BLaER1 treated with 17β-estradiol and CSF1 and Interleukin-3, amounts not matched to agents 10 nM and 100 nM (cell line): Measurements from ENCODE around the gene CLEC2L.

Experiments used
- H3K27ac ChIP-seq, 11 experiments: shearing (Covaris generic); formaldehyde crosslinking; 2 replicates each; pipeline ENCODE4 v1.8.1; 2022
- H3K27me3 ChIP-seq, 11 experiments: shearing (Covaris generic); formaldehyde crosslinking; 2 replicates each; pipeline ENCODE4 v1.8.1; 2022
- H3K36me3 ChIP-seq, 11 experiments: shearing (Covaris generic); formaldehyde crosslinking; 2 replicates each; pipeline ENCODE4 v1.8.1; 2022
- H3K4me1 ChIP-seq, 10 experiments: shearing (Covaris generic); formaldehyde crosslinking; 2 replicates each; pipeline ENCODE4 v1.8.1; 2022
- H3K4me2 ChIP-seq, 11 experiments: shearing (Covaris generic); formaldehyde crosslinking; 2 replicates each; pipeline ENCODE4 v1.8.1; 2022
- H3K4me3 ChIP-seq, 10 experiments: shearing (Covaris generic); formaldehyde crosslinking; 2 replicates each; pipeline ENCODE4 v1.8.1; 2022
- H3K9ac ChIP-seq, 11 experiments: shearing (Covaris generic); formaldehyde crosslinking; 2 replicates each; pipeline ENCODE4 v1.8.1; 2022
- H3K9me3 ChIP-seq, 11 experiments: shearing (Covaris generic); formaldehyde crosslinking; replicated peaks in 1 of 11; 2 replicates each; pipeline ENCODE4 v1.8.1; 2022
- H4K20me1 ChIP-seq, 11 experiments: shearing (Covaris generic); formaldehyde crosslinking; 2 replicates each; pipeline ENCODE4 v1.8.1; 2022
- Cebpa-rat ChIP-seq, 11 experiments: shearing (Covaris generic); IDR thresholded peaks; 2 replicates each; pipeline ENCODE4 v1.8.1; 2022

CLEC2L gene

DNA sequence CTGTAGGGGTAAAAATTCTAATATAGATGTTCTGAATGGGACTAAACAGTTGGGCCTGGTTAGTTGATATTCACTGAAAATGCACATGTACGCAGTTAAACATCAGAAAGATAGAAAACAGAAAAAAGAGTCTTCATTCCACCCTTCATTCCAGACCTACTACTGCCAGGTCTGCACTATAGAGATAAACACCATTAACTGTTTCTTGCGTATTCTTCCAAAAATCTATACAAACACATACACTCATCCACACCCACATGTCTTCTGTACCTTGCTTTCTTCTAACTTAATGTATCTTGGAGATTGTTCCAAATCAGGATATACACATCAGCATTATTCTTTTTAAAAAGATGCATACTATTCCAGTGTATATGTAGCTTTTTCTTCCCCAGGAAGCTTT lies 13.9 kb upstream of the CLEC2L start:
- no peak for TF ChIP-seq Cebpa-rat (IDR thresholded peaks at IDR 0.05)
- no peaks in the 10 kb centered on the region for H4K20me1 ChIP-seq
- H3K27me3 ChIP-seq, result no peaks in the 10 kb centered on the region
- no peak overlapping the region for H3K4me3 ChIP-seq
- H3K27ac ChIP-seq, result no peak overlapping the region
- peaks cover 0 to 10% (median 3%) of the 10 kb centered on the region in 10 experiments; a peak in 6 of 20 replicates for H3K4me1 ChIP-seq
- no peak overlapping the region for H3K4me2 ChIP-seq
- H3K9ac ChIP-seq, result no peak overlapping the region
- H3K36me3 ChIP-seq, result no peaks in the 10 kb centered on the region
- H3K9me3 ChIP-seq, result no peaks in the 10 kb centered on the region

DNA sequence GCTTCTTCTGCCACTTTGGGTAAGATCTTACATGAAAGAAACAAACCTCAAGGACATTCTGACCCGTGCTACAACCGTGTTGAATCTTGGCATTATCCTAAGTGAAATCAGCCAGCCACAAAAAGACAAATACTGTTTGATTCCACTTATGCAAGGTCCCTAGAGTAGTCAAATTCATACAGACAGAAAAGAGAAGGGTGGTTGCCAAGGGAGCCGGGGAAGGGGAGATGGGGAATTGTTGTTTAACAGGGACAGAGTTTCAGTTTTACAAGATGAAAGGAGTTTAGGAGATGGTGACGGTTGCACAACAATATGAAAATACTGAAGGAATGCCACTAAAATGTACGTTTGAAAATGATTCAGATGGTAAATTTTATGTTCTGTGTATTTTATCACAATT lies 12.2 kb upstream of the CLEC2L start:
- Histone ChIP-seq H4K20me1 (no peaks in the 10 kb centered on the region), H3K4me2 (no peak overlapping the region), H3K9ac (no peak overlapping the region), H3K9me3 (no peaks in the 10 kb centered on the region), H3K4me3 (no peak overlapping the region), H3K27ac (no peak overlapping the region), H3K4me1 (peaks cover 0 to 1% (median 0%) of the 10 kb centered on the region in 10 experiments; a peak in 1 of 20 replicates), H3K36me3 (no peaks in the 10 kb centered on the region), H3K27me3 (no peaks in the 10 kb centered on the region)
- TF ChIP-seq Cebpa-rat (IDR thresholded peaks at IDR 0.05), result no peak

DNA sequence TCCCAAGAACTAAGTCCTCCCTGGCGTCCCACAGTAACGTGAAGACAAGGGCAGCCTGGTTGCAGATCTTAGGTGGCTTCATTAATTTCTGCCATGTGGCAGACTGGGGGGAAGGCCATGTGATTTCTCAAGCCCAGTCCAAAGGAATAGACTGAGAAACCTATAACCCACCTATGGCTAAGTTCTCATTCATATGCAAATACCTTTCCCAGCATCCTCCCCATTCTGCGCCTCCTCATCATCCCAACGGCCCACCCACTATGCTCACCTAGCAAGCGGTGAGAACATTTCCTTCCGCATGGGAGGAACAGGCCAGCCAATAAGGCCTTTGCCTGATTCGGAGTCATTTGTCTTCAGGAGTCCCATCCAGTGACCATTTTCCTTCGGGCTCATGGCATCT lies 8.2 kb upstream of the CLEC2L start:
- Histone ChIP-seq H3K27ac (no peak overlapping the region), H3K4me3 (no peak overlapping the region), H3K36me3 (no peaks in the 10 kb centered on the region), H3K27me3 (no peaks in the 10 kb centered on the region), H3K9ac (no peak overlapping the region), H3K4me2 (no peak overlapping the region), H3K4me1 (no peaks in the 10 kb centered on the region), H4K20me1 (no peaks in the 10 kb centered on the region), H3K9me3 (0 out of 22 replicates have a peak, but pooled peaks cover 0 to 3% (median 0%) of the 10 kb centered on the region in 11 experiments)
- TF ChIP-seq Cebpa-rat (IDR thresholded peaks at IDR 0.05), result no peak

DNA sequence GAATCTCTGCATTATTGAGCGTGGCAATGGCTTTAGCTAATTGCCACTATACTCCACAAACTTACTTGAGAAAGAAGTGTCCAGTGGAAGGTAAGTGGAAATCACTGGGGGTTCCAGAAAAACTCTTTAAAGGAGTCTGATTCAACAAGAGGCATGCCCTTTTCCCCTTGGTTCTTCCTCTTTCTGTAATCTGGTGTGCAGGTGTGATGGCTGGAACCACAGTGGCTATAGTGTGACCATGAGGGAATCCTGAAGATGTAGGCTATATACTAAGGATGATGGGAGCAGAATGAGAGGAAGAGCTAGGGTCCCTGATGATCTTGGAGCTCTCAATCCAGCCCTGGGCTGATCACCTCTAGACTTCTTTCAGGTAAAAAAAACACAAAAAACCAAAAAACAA lies 2.0 kb upstream of the CLEC2L start:
- no peak for TF ChIP-seq Cebpa-rat (IDR thresholded peaks at IDR 0.05)

DNA sequence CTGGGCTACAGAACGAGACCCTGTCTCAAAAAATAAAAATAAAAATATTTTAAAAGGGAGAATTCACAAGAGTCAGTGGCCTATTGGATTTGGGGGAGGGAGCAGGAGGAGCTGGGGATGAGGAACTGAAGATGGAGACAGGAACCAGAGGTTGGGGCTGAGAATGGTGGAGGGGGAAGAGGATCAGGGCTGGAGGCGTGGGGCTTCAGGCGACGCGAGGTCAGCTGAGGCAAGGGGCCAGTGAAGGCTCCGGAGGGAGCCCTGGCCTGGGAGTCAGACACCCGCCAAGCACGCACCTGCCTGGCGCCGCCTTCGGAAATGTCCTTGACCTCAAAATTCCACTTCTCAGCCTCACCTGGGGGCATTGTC lies 671 bp upstream of the CLEC2L start:
- Histone ChIP-seq H3K27me3 (peaks cover 22 to 55% (median 46%) of the 10 kb centered on the region in 11 experiments), H3K4me2 (no peak overlapping the region)

More for the DNA sequence above, 2.0 kb upstream of the CLEC2L start:
- Histone ChIP-seq H4K20me1 (no peaks in the 10 kb centered on the region), H3K9me3 (peaks cover 12 to 29% (median 22%) of the 10 kb centered on the region in 11 experiments), H3K4me2 (no peak overlapping the region), H3K4me1 (no peaks in the 10 kb centered on the region), H3K27me3 (peaks cover 22 to 55% (median 46%) of the 10 kb centered on the region in 11 experiments), H3K9ac (no peak overlapping the region), H3K27ac (no peak overlapping the region), H3K36me3 (no peaks in the 10 kb centered on the region), H3K4me3 (no peak overlapping the region)

DNA sequence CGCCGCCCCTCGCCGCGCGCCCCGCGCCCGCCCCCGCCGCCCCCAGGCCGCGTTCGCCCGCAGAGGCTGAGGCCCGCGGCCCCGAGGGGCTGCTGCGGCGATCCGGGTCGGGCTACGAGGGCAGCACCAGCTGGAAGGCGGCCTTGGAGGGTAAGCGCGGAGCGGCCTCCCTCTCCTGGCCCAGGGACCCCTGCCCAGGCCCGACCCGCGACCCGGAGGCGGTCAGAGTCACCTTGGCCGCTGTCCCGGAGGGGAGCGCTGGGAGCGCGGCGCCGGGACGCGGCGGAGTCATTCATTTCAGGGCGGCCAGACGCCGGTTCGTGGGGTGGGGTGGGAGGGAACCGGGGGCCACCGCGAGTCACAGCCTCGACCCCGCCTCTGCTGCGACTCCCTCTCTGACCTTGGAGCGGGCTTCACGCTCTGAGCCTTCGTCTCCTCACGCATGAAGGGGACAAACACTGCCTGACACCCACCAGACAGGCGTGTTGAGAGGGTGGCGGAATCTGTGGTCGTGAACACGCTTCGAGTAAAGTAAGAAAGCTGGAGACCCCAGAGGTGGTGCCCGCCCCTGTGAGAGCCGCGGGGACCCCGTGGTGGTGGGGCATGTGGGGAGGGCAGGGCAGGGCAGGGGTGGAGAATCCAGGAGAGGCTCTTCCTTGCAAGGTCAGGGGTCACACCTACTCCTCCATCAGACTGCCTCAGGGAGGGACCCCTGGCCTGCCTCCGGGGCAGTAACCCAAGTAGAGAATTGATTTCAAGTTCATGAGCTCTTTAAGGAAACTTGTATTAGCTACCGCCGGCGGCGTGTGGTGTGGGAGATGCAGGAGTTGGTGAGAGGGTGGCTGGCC lies 707 bp downstream of the CLEC2L start:
- Histone ChIP-seq H3K27ac (no peak overlapping the region), H3K4me2 (no peak overlapping the region), H3K9me3 (peaks cover 12 to 29% (median 22%) of the 10 kb centered on the region in 11 experiments), H3K27me3 (peaks cover 22 to 55% (median 46%) of the 10 kb centered on the region in 11 experiments), H3K36me3 (no peaks in the 10 kb centered on the region), H3K4me3 (no peak overlapping the region), H4K20me1 (no peaks in the 10 kb centered on the region), H3K9ac (no peak overlapping the region), H3K4me1 (peaks cover 7 to 15% (median 10%) of the 10 kb centered on the region in 10 experiments; a peak in 17 of 20 replicates)
- TF ChIP-seq Cebpa-rat (IDR thresholded peaks at IDR 0.05), result no peak

More for the DNA sequence above, 671 bp upstream of the CLEC2L start:
- Histone ChIP-seq H3K4me3 (no peak overlapping the region), H3K27ac (no peak overlapping the region), H3K9ac (no peak overlapping the region), H3K9me3 (peaks cover 12 to 29% (median 22%) of the 10 kb centered on the region in 11 experiments), H3K4me1 (peaks cover 7 to 13% (median 9%) of the 10 kb centered on the region in 10 experiments; a peak in 17 of 20 replicates), H4K20me1 (no peaks in the 10 kb centered on the region), H3K36me3 (no peaks in the 10 kb centered on the region)
- TF ChIP-seq Cebpa-rat (IDR thresholded peaks at IDR 0.05), result no peak

DNA sequence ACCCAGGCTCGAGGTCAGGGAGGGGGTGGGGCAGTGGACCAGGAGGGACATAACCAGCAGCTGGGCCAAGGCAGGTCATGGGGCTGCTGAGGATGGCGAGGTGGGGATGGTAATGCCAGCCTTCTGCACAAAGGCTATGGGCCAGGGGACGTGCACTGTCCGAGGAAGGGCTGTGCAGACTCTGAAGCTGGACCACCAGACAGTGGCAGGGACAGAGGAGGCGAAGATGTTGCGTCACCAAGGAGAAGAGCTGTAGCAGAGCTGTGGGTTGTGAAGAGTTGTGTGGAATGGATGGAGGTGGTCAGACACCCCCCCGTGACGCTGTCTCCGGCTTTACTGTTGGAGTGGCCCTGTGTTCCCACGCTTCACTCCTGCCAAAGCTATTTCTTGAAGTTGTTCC lies 1.8 kb downstream of the CLEC2L start:
- Histone ChIP-seq H3K9ac (no peak overlapping the region), H3K36me3 (no peaks in the 10 kb centered on the region), H3K4me3 (no peak overlapping the region), H3K27ac (no peak overlapping the region), H3K9me3 (peaks cover 12 to 28% (median 22%) of the 10 kb centered on the region in 11 experiments), H3K4me2 (no peak overlapping the region), H3K4me1 (peaks cover 7 to 15% (median 10%) of the 10 kb centered on the region in 10 experiments; a peak in 17 of 20 replicates), H4K20me1 (no peaks in the 10 kb centered on the region), H3K27me3 (peaks cover 22 to 55% (median 46%) of the 10 kb centered on the region in 11 experiments)
- no peak for TF ChIP-seq Cebpa-rat (IDR thresholded peaks at IDR 0.05)

DNA sequence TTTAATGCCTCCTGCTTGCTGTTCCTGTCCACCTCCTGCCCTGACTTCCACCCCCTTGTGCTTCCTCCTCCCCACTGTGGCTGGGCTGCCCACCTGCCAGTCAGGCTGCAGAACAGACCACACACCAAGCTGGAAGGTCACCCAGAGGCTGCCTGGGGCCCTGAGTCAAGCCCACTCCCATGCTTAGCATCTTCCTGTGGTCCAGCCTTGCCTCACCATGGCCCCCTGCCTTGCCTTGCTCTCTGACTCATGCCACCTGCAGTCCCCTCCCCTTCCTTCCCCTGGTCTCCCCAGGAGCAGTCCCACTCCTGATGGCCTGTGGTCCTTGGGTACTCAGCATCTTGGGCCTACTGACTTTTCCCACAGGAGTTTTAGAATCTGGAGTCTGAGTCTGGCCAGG lies 2.3 kb downstream of the CLEC2L start:
- Histone ChIP-seq H3K4me3 (no peak overlapping the region), H3K36me3 (no peaks in the 10 kb centered on the region), H3K9me3 (peaks cover 12 to 28% (median 22%) of the 10 kb centered on the region in 11 experiments), H4K20me1 (no peaks in the 10 kb centered on the region), H3K27me3 (peaks cover 22 to 55% (median 46%) of the 10 kb centered on the region in 11 experiments), H3K4me1 (peaks cover 7 to 15% (median 10%) of the 10 kb centered on the region in 10 experiments; a peak in 17 of 20 replicates), H3K27ac (no peak overlapping the region), H3K9ac (no peak overlapping the region), H3K4me2 (no peak overlapping the region)
- no peak for TF ChIP-seq Cebpa-rat (IDR thresholded peaks at IDR 0.05)

DNA sequence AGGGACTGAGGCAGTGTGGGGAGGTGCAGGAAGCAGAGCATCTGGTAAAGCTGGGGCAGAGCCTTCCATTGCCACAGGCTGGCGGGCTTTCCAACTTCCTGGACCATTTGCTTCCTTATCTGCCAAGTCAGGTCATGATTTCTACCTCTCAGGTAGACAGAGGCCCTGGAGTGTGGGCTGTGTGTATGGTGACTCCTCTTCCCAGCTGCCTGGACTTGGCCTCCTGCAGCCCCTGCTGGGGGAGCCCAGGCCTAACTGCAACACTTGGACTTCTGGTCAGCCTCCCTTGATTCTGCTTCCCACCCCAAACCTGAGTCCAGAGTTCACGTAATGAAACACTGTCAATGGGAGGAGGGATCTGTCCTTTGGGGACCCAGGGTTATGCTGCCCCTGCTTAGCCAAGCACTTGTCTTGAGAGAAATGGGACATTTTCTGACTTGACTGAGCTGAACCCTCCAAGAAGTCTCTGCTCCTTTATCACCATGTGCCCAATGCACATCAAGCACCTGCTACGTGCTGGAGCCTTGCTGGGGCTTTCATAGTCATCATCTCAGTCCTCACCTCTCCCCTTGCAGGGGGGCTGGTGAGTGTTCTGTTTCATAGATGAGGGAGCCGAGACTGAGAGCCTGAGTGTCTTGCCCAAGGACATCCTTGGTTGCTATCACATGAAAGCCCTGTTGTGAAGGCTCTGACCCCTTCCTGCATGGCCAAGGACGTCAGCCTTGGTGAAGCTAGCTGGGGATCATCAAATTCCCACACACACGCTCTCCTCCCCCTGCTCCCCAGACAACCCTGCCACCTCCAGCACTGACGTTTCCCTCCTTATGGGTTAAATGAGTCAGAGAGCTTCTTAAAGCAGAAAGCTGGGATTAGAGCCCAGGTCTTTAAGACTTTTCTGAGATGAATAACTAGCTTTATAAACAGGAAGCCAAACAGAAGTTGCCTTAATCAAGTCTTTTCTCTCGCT lies 3.4 kb downstream of the CLEC2L start:
- peaks cover 22 to 47% (median 38%) of the 10 kb centered on the region in 11 experiments for H3K27me3 ChIP-seq

More for the DNA sequence above, 3.4 kb downstream of the CLEC2L start:
- H3K4me1 ChIP-seq, result peaks cover 7 to 15% (median 10%) of the 10 kb centered on the region in 10 experiments; a peak in 17 of 20 replicates
- no peak overlapping the region for H3K9ac ChIP-seq
- no peak overlapping the region for H3K4me3 ChIP-seq
- H4K20me1 ChIP-seq, result no peaks in the 10 kb centered on the region
- no peak overlapping the region for H3K27ac ChIP-seq
- peak overlapping the region; percentile 4 to 48 (median 37); a peak in 16 of 22 replicates for H3K4me2 ChIP-seq
- no peak for TF ChIP-seq Cebpa-rat (IDR thresholded peaks at IDR 0.05)
- no peaks in the 10 kb centered on the region for H3K36me3 ChIP-seq
- peaks cover 3 to 19% (median 13%) of the 10 kb centered on the region in 11 experiments; a peak in 18 of 22 replicates for H3K9me3 ChIP-seq
